ENCODE data around the gene BCL3.

Gene BCL3

DNA sequence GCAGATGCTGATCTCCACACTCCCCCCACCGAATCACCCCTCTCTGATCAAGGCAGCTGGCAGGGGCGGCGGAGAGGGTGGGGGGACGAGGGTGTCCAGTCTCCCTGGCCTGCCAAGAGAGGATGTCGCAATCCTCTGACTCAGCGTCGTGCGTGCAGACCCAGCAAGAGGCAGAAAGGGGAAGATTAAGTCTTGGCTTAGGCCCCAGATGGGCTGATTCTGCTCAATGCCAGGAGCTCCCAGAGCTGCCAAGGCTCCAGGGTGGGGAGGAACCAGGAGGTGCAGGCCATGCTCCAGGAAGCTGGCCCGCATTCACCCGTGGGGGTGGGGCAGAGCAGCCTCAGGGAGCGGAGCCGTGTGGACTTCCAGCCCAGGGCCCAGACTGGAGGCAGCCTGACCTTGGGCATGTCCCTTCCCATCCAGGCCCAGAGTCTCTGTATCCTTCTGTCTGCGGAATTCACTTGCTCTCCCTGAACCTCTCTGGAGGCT, 6.6 kb upstream of the BCL3 start:
- Mint-ChIP-seq H3K27me3 (ENCODE audit: low read depth) (peaks cover 18% of the 10 kb centered on the region), H3K36me3 (ENCODE audit: low read depth) (no peaks in the 10 kb centered on the region), H3K9me3 (no peaks in the 10 kb centered on the region), H3K4me1 (peaks cover 34% of the 10 kb centered on the region), H3K27ac (peak overlapping the region; percentile 48 to 84 (median 80)), H3K4me3 (no peak overlapping the region)
- TF ChIP-seq CTCF (IDR thresholded peaks at IDR 0.05; ENCODE audit: unreplicated experiment in 3 of 3), result no peak

GRCh38 chr19:44742330-44743061, 6.0 kb upstream of the BCL3 start:
- no peak for TF ChIP-seq CTCF (IDR thresholded peaks at IDR 0.05; ENCODE audit: unreplicated experiment in 3 of 3)
- Mint-ChIP-seq H3K27ac (peak overlapping the region in 2 of 3 experiments; percentile 80 to 84), H3K27me3 (ENCODE audit: low read depth) (peaks cover 18% of the 10 kb centered on the region), H3K4me1 (peaks cover 28% of the 10 kb centered on the region), H3K9me3 (no peaks in the 10 kb centered on the region), H3K4me3 (no peak overlapping the region), H3K36me3 (ENCODE audit: low read depth) (no peaks in the 10 kb centered on the region)

DNA sequence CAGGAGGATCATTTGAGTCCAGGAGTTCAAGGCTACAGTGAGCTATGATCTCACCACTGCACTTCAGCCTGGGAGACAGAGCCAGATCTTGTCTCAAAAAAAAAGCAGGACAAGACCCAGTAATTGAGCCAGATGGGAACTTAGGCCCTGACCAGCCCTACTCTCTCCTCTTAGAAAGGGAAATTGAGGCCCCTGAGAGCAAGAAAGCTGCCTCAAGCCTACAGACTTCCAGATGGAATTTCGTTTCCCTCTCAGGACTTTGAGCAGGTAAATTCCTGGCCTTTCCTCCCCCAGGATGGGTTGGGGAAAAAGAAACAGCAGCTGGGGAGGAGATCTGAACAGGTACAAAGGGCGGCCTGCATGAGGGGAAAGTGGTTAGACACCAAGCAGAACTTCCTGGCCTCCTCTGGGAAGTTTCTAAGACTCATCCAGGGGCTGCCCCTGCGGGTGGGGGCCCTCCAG, 3.6 kb upstream of the BCL3 start:
- Mint-ChIP-seq H3K4me3 (no peak overlapping the region), H3K9me3 (no peaks in the 10 kb centered on the region), H3K36me3 (ENCODE audit: low read depth) (no peaks in the 10 kb centered on the region), H3K4me1 (peaks cover 42% of the 10 kb centered on the region), H3K27me3 (ENCODE audit: low read depth) (peaks cover 15% of the 10 kb centered on the region), H3K27ac (peak overlapping the region in 2 of 3 experiments; percentile 62 to 71)
- no peak for TF ChIP-seq CTCF (IDR thresholded peaks at IDR 0.05; ENCODE audit: unreplicated experiment in 3 of 3)

DNA sequence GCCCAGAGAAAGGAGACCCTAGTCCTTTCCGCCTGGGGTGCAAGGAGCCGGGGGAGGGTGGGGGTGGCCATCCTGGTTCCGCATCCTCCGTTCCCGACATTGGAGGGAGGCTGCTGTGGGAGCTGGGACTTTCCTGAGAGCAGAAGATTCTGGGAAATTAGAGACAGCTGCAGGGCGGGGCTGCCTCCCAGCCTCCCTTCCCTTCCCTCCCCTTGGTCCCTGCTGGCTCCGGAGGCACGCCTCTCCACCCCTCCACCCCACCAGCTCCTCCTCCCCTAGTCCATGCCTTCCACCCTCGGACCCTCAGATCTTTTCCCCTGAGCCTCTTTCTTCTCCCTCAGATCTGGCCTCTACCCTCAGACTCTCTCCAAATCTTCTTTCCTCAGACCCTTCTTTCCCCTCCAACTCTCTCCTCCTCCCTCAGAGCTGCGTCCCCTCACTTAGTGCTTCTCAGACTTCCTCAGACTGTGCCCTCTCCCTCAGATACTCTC, 3.1 kb upstream of the BCL3 start:
- no peaks in the 10 kb centered on the region for H3K9me3 Mint-ChIP-seq
- H3K27me3 Mint-ChIP-seq (ENCODE audit: low read depth), result peaks cover 15% of the 10 kb centered on the region
- peaks cover 40% of the 10 kb centered on the region for H3K4me1 Mint-ChIP-seq
- H3K36me3 Mint-ChIP-seq (ENCODE audit: low read depth), result no peaks in the 10 kb centered on the region
- peak overlapping the region in 2 of 3 experiments; percentile 71 to 92 for H3K27ac Mint-ChIP-seq
- no peak for TF ChIP-seq CTCF (IDR thresholded peaks at IDR 0.05; ENCODE audit: unreplicated experiment in 3 of 3)
- peak overlapping the region; percentile 74 to 83 (median 74) for H3K4me3 Mint-ChIP-seq

DNA sequence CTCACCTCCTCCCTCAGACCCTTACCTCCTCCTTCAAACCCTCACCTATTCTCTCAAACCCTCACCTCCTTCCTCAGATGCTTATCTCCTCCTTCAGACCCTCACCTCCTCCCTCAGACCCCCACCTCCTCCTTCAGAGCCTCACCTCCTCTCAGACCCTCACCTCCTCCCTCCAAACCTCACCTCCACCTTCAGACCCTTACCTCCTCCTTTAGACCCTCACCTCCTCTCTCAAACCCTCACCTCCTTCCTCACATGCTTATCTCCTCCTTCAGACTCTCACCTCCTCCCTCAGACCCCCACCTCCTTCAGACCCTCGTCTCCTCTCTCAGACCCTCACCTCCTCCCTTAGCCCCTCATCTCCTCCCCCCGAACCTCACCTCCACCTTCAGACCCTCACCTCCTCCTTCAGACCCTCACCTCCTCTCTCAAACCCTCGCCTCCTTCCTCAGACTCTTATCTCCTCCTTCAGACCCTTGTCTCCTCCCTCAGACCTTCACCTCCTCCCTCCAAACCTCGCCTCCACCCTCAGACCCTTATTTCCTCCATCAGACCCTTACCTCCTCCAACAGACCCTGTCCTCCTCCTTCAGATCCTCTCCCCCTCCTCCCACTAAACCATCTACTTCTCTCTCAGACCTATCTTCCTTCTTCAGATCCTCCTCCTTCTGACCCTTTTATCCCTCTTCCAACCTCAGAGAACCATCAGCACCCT, 2.5 kb upstream of the BCL3 start:
- Mint-ChIP-seq H3K27me3 (ENCODE audit: low read depth) (peaks cover 15% of the 10 kb centered on the region), H3K27ac (peak overlapping the region in 2 of 3 experiments; percentile 71 to 92), H3K4me1 (peaks cover 40% of the 10 kb centered on the region), H3K36me3 (ENCODE audit: low read depth) (no peaks in the 10 kb centered on the region), H3K9me3 (no peaks in the 10 kb centered on the region), H3K4me3 (peak overlapping the region; percentile 74 to 83 (median 79))
- TF ChIP-seq CTCF (IDR thresholded peaks at IDR 0.05; ENCODE audit: unreplicated experiment in 3 of 3), result no peak

Measured in nephron (organoid).